Measurements from ENCODE around the gene RAPGEF4. TPM values are rescaled to one million over a fixed set of nuclear protein-coding genes. Genes with fewer than 3 reads are reported as not detected.

Gene RAPGEF4
- total RNA-seq, 1 experiment from 2014 or later = not detected

GRCh38 chr2:172710584-172711047 lies 25.0 kb upstream of the RAPGEF4 start:
- ChIA-PET POLR2A (interaction anchor here (0.6 to 2.0 kb wide), 3 partner anchors 116 to 121 kb away, joined by 3 to 5 read pairs (median 5); no protein-coding TSS in a partner anchor), CTCF (interaction anchor here (0.6 to 7.2 kb wide), 28 partner anchors 9 to 1226 kb away, joined by 3 to 172 read pairs (median 4); no protein-coding TSS in a partner anchor)
- Mint-ChIP-seq H3K27me3 (ENCODE audit: insufficient read depth, unreplicated experiment) (no peaks in the 10 kb centered on the region), H3K27ac (ENCODE audit: low read depth, unreplicated experiment) (no peak overlapping the region), H3K36me3 (ENCODE audit: insufficient read depth, unreplicated experiment) (no peaks in the 10 kb centered on the region), H3K4me1 (ENCODE audit: insufficient read depth, unreplicated experiment) (peaks cover 8% of the 10 kb centered on the region), H3K9me3 (ENCODE audit: unreplicated experiment) (no peaks in the 10 kb centered on the region), H3K4me3 (ENCODE audit: unreplicated experiment) (no peak overlapping the region)
- peak; percentile 81 for TF ChIP-seq CTCF (IDR thresholded peaks at IDR 0.05; ENCODE audit: unreplicated experiment)
- no TSS peak for BruUV-seq (replicated peaks)
- intact Hi-C loops (cut with micrococcal nuclease) = loop anchor here (1.0 to 10.0 kb wide), 5 partner anchors 117 to 1136 kb away; no protein-coding TSS in a partner anchor
- peak; percentile 80 for DNase-seq (ENCODE audit: unreplicated experiment)

- H3K27me3 Mint-ChIP-seq (ENCODE audit: insufficient read depth, unreplicated experiment) = no peaks in the 10 kb centered on the region
- intact Hi-C loops (cut with micrococcal nuclease) = loop anchor here (5.0 to 10.0 kb wide), 3 partner anchors 224 to 1136 kb away; no protein-coding TSS in a partner anchor
- BruUV-seq (replicated peaks) = no TSS peak
- no peak for TF ChIP-seq CTCF (IDR thresholded peaks at IDR 0.05; ENCODE audit: unreplicated experiment)
- no peaks in the 10 kb centered on the region for H3K9me3 Mint-ChIP-seq (ENCODE audit: unreplicated experiment)
- ChIA-PET POLR2A (interaction anchor here (0.6 to 2.0 kb wide), 3 partner anchors 116 to 122 kb away, joined by 3 to 5 read pairs (median 5); no protein-coding TSS in a partner anchor), CTCF (interaction anchor here (0.6 to 7.2 kb wide), 26 partner anchors 10 to 784 kb away, joined by 3 to 172 read pairs (median 4); no protein-coding TSS in a partner anchor)
- no peak for DNase-seq (ENCODE audit: unreplicated experiment)
- peaks cover 8% of the 10 kb centered on the region for H3K4me1 Mint-ChIP-seq (ENCODE audit: insufficient read depth, unreplicated experiment)
- H3K27ac Mint-ChIP-seq (ENCODE audit: low read depth, unreplicated experiment) = no peak overlapping the region
- no peaks in the 10 kb centered on the region for H3K36me3 Mint-ChIP-seq (ENCODE audit: insufficient read depth, unreplicated experiment)
- no peak overlapping the region for H3K4me3 Mint-ChIP-seq (ENCODE audit: unreplicated experiment)
Measured at GRCh38 chr2:172711110-172711509, 24.5 kb upstream of the RAPGEF4 start.

- no TSS peak for BruUV-seq (replicated peaks)
- no peak overlapping the region for H3K4me3 Mint-ChIP-seq (ENCODE audit: unreplicated experiment)
- H3K9me3 Mint-ChIP-seq (ENCODE audit: unreplicated experiment) = no peaks in the 10 kb centered on the region
- H3K27me3 Mint-ChIP-seq (ENCODE audit: insufficient read depth, unreplicated experiment) = no peaks in the 10 kb centered on the region
- H3K4me1 Mint-ChIP-seq (ENCODE audit: insufficient read depth, unreplicated experiment) = peaks cover 8% of the 10 kb centered on the region
- no peak for DNase-seq (ENCODE audit: unreplicated experiment)
- H3K27ac Mint-ChIP-seq (ENCODE audit: low read depth, unreplicated experiment) = no peak overlapping the region
- CTCF ChIA-PET = interaction anchor here (0.6 to 7.2 kb wide), 8 partner anchors 8 to 747 kb away, joined by 3 to 172 read pairs (median 4); no protein-coding TSS in a partner anchor
- no peak for TF ChIP-seq CTCF (IDR thresholded peaks at IDR 0.05; ENCODE audit: unreplicated experiment)
- no peaks in the 10 kb centered on the region for H3K36me3 Mint-ChIP-seq (ENCODE audit: insufficient read depth, unreplicated experiment)
- POLR2A ChIA-PET = no interaction called here
- intact Hi-C loops (cut with micrococcal nuclease) = loop anchor here (5.0 to 10.0 kb wide), 3 partner anchors 225 to 1137 kb away; no protein-coding TSS in a partner anchor
Measured at GRCh38 chr2:172712251-172712650, 23.4 kb upstream of the RAPGEF4 start.

GRCh38 chr2:172713365-172713875 lies 22.2 kb upstream of the RAPGEF4 start:
- H3K27ac Mint-ChIP-seq (ENCODE audit: low read depth, unreplicated experiment) = no peak overlapping the region
- no TSS peak for BruUV-seq (replicated peaks)

More at GRCh38 chr2:172713365-172713875, 22.2 kb upstream of the RAPGEF4 start:
- intact Hi-C loops (cut with micrococcal nuclease) = loop anchor here (5.0 to 10.0 kb wide), 3 partner anchors 226 to 1139 kb away; no protein-coding TSS in a partner anchor
- H3K4me3 Mint-ChIP-seq (ENCODE audit: unreplicated experiment) = no peak overlapping the region
- no peaks in the 10 kb centered on the region for H3K9me3 Mint-ChIP-seq (ENCODE audit: unreplicated experiment)
- CTCF ChIA-PET = interaction anchor here (0.8 to 7.2 kb wide), 6 partner anchors 9 to 230 kb away, joined by 3 to 172 read pairs (median 4); no protein-coding TSS in a partner anchor
- no peaks in the 10 kb centered on the region for H3K36me3 Mint-ChIP-seq (ENCODE audit: insufficient read depth, unreplicated experiment)
- H3K27me3 Mint-ChIP-seq (ENCODE audit: insufficient read depth, unreplicated experiment) = no peaks in the 10 kb centered on the region
- peaks cover 8% of the 10 kb centered on the region for H3K4me1 Mint-ChIP-seq (ENCODE audit: insufficient read depth, unreplicated experiment)
- no peak for DNase-seq (ENCODE audit: unreplicated experiment)
- TF ChIP-seq CTCF (IDR thresholded peaks at IDR 0.05; ENCODE audit: unreplicated experiment) = no peak
- POLR2A ChIA-PET = no interaction called here

All from MCF 10A (cell line).